GM21423 (cell line): ENCODE results near the gene NRIP1.
A peak's percentile ranks its signal among the peaks of the same experiment; 100 is the strongest.

Experiments used
- ATAC-seq: cut with Tn5 transposase; IDR thresholded peaks from one replicate; pipeline ENCODE4 v1.9.1; 2021; ENCODE audit warnings: mild to moderate bottlenecking, moderate library complexity; ENCODE audit not compliant: unreplicated experiment

NRIP1 gene

GRCh38 chr21:15009837-15010363, 54.9 kb downstream of the NRIP1 start:
- ATAC-seq, result no peak

GRCh38 chr21:15007716-15008296, 57.0 kb downstream of the NRIP1 start:
- ATAC-seq, result no peak

GRCh38 chr21:15006594-15007230, 58.1 kb downstream of the NRIP1 start:
- ATAC-seq, result no peak

GRCh38 chr21:15005391-15005790, 59.4 kb downstream of the NRIP1 start:
- ATAC-seq, result no peak

GRCh38 chr21:15004721-15005370, 60.0 kb downstream of the NRIP1 start:
- no peak for ATAC-seq

GRCh38 chr21:15003463-15004135, 61.2 kb downstream of the NRIP1 start:
- ATAC-seq, result no peak

- ATAC-seq, result peak; percentile 71
These were observed 62.8 kb downstream of the NRIP1 start for GRCh38 chr21:15001857-15002606.

GRCh38 chr21:15001113-15001512, 63.7 kb downstream of the NRIP1 start:
- ATAC-seq, result no peak

GRCh38 chr21:15000081-15000480, 64.7 kb downstream of the NRIP1 start:
- ATAC-seq, result no peak

- ATAC-seq, result no peak
These were observed 66.0 kb downstream of the NRIP1 start for GRCh38 chr21:14998784-14999183.

GRCh38 chr21:14998336-14998735, 66.5 kb downstream of the NRIP1 start:
- no peak for ATAC-seq

- no peak for ATAC-seq
These were observed 68.9 kb downstream of the NRIP1 start for GRCh38 chr21:14995695-14996490.

GRCh38 chr21:14995226-14995625, 69.6 kb downstream of the NRIP1 start:
- ATAC-seq, result no peak

GRCh38 chr21:14993115-14993514, 71.7 kb downstream of the NRIP1 start:
- no peak for ATAC-seq

- ATAC-seq, result no peak
These were observed 72.8 kb downstream of the NRIP1 start for GRCh38 chr21:14991957-14992356.

GRCh38 chr21:14989359-14989758, 75.4 kb downstream of the NRIP1 start:
- ATAC-seq, result no peak

GRCh38 chr21:14988760-14989159, 76.0 kb downstream of the NRIP1 start:
- ATAC-seq, result no peak

- ATAC-seq, result no peak
These were observed 77.2 kb downstream of the NRIP1 start for GRCh38 chr21:14987370-14988170.

GRCh38 chr21:14985306-14985705, 79.5 kb downstream of the NRIP1 start:
- ATAC-seq, result no peak
